HG02852 (cell line): Measurements from ENCODE around the gene GPHN.

ENCODE experiments used
- ATAC-seq: cut with Tn5 transposase; IDR thresholded peaks from one replicate; pipeline ENCODE4 v1.9.1; 2021; ENCODE audit warnings: mild to moderate bottlenecking, moderate library complexity; ENCODE audit not compliant: unreplicated experiment

GPHN gene

DNA sequence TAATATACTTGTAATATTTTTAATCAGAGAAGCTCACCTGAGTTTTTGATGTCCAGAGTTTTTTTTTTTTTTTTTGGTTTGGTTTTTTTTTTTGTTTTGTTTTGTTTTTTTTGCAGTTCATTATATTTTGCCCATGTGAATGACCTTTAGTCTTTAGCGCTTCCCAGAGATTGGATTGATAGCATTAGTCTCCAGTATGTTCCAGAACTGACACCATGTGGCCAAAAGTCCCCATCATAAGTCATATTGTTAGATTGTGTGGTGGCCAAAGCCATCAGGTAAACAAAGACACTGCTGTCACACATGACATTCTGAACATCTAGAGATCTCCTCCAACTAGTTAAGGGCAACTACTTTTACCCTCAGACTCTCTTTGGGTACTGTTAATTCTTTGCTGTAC, 408.5 kb downstream of the GPHN start:
- ATAC-seq, result no peak

DNA sequence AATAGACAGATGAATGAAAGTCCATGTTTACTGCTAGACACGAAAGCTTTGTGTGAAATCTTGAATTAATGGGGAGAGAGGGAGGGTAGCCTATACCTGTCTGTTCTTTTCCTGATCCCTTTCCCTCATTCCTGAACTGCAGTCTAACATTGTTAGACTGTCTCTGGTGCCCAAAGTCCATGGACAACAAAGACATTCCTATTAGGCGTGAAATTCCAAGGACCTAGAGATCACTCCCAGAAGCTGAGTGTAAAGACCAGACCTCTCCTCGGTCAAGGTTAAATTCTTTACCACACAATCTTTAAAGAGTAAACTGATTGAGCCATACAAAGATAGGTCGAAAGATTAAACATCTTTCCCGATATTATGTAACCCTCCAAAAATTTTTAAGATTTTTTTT, 410.6 kb downstream of the GPHN start:
- no peak for ATAC-seq

DNA sequence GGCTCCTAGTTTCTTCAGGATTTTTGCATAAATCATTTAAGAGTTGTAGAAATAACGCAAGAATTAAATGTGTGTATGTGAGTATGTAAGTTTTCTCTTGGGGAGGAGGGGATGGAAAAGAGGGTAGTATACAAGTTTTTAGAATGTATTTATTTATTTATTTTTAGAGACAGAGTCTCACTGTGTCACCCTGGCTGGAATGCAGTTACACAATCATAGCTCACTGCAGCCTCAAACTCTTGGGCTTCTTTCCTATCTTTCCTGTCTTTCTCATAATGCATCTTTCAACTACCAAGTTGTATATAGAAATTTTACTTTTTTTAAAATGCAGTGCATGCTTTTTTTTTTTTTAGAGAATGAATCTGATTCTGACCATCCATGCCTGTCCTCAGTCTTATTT, 412.2 kb downstream of the GPHN start:
- no peak for ATAC-seq

DNA sequence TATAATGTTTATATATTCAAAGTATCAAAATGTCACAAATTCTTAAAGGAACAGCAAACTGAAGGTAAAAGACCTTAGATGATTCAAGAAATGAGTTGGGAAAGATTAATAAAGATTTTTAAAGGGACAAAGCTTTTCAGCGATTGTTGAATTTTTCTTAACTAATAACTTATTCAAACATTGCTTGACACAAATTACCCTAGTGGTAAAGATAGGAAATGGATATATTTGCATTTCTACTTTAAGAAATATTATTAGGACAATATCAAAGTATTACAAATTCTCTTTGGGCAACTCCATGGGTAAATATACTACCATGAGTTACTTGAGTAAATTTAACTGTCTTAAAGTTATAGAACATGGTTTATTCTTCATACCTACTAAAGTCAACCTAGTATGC, 415.3 kb downstream of the GPHN start:
- no peak for ATAC-seq

DNA sequence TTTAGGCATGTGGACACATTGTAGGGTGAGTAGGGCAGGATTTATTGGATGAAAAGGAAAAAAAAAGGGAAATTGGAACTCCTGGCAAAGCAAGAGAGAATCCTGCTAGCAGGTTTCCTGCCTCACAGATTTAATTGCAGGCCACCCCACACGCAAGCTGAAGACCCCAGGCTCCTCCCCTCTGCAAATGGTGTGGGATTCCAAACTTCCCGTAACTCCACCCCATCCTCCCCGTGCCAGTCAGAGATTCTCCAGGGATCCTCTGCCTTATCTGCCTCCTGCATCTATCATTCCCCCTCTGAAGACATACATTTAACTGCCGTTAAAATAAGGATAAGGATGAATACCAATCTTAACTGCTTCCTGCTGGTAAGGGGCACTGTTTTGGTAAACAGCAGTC, 431.5 kb downstream of the GPHN start:
- no peak for ATAC-seq

DNA sequence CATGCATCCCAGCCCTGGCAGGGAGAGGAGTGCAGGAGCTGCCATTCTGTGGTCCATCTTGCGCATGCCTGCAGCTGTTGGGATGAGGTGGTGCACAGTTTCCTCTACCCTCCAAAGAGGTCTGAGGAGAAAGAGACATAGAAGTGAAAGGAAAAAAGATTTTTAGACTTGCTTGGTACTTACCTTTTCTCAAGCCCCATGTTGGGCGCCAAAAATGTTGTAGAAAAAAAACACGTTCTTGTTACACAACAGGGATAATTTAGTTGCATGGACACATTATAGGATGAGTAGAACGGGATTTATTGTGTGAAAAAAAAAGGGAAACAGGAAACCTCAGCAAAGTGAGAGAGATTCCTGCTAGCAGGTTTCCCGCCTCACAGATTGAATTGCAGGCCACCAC, 436.9 kb downstream of the GPHN start:
- no peak for ATAC-seq

DNA sequence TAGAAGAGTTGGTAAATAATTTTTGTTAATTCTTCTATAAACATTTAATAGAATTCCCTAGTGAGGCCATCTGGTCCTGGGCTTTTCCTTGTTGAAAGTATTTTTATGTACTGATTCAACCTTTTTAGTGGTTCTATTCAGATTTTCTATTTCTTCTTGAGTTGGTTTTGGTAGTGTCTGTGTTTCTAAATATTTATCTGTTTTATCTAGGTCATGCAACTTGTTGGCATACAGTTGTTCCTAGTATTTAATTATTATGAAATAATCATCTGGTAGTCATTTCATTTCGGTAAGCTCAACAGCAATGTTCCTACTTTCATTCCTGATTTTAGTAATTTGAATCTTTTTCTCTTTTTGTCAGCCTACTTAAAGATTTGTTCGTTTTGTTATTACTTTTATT, 447.2 kb downstream of the GPHN start:
- no peak for ATAC-seq

DNA sequence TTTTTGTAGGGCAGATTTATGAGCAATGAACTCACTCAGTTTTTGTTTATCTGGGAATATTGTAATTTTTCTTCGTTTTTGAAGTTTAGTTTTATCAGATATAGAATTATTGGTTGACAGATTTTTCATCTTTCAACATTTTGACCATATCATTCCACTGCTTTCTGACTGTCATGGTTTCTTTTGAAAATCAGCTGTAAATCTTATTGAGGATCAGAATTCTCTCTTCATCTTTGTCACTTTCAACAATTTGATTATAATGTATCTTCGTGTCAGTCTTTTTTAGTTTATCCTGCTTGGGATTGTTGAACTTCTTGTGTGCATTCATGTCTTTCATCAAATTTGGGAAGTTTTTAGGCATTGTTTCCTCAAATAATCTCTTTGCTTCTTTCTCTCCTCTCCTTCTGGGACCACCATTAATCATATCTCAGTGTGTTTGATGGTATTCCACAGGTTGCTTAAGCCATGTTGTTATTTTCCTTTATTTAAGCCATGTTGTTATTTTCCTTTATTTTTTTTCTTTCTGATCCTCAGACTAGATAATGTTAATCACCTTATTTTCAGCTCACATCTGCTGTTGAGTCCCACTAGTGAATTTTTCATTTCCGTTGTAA, 451.6 kb downstream of the GPHN start:
- no peak for ATAC-seq

DNA sequence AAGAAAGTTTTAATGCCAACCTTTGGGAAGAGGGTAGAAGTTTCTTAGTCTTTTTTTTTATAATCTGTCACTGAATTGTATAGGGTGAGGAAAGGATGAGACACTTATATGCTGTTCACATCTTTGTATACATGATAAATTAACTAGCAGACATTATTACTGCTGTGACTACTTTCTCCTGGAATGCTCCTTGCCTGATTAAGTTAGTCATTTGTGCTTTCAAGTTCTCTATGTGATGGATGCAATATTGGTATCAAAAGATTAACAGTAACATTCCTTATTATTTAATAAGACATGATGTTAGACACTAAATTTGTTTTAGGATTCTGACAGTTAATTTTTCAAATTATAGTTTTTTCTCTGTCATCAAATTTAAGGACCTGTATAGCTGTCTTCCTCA, 457.9 kb downstream of the GPHN start:
- ATAC-seq, result no peak

DNA sequence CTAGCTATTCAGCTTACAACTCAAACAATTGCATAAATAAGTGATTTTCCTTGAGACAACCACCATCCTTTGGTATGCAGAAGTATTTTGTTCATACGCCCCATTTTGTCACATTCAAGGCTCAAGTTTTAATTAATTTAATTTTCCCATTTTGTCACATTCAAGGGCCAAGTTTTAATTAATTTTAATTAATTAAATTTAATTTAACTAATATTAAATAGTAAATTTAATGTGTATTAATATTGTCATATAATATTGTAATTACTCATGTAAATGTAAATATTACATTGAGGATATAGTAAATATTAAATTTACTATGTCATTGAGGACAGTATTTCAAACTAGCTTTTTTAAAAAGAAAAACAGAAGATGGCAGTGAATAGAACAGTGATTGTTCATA, 464.5 kb downstream of the GPHN start:
- ATAC-seq, result no peak

DNA sequence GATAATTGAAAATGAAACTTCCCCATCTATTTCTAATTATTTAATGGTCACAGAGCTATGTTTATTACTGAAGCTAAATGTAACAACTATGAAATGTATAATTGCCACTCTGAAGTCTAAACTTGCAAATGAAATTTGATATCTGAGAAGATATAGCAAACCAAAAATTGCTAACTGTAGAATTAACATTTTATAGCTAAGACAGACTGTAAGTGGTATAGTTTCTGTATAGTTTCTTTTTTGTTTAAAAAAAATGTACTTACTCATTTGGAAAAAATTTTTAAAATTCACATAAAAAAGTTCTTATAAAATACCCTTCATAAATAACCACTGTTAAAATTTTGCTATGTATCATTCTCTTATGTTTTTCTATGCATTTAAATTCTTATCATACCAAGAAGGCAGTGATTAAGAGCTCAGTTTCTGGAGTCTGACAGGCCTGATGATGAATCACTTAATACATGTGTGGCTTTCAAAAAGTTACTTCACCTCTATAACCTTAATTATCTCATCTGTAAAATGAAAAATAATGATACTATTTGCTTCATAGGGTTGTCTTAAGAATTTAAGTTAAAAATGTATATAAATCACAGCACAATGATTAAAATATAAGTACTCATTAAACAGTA, 466.6 kb downstream of the GPHN start:
- no peak for ATAC-seq

DNA sequence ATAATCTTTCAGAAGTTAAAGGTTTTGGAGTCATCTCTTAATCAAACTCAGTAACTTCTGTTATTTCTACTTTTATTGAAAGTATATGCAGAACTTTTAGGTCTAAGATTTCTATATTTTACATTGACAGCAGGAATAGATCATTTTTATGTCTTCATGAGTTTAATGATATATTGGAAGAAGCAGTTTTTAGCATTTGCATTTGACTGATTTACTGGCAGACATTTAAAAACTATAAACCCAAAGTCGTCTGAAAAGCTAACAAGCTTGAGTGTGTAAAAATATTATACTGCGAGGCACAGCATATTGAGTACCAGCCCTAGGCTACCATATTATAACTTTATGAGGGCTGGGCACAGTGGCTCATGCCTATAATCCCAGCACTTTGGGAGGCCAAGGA, 467.3 kb downstream of the GPHN start:
- no peak for ATAC-seq

DNA sequence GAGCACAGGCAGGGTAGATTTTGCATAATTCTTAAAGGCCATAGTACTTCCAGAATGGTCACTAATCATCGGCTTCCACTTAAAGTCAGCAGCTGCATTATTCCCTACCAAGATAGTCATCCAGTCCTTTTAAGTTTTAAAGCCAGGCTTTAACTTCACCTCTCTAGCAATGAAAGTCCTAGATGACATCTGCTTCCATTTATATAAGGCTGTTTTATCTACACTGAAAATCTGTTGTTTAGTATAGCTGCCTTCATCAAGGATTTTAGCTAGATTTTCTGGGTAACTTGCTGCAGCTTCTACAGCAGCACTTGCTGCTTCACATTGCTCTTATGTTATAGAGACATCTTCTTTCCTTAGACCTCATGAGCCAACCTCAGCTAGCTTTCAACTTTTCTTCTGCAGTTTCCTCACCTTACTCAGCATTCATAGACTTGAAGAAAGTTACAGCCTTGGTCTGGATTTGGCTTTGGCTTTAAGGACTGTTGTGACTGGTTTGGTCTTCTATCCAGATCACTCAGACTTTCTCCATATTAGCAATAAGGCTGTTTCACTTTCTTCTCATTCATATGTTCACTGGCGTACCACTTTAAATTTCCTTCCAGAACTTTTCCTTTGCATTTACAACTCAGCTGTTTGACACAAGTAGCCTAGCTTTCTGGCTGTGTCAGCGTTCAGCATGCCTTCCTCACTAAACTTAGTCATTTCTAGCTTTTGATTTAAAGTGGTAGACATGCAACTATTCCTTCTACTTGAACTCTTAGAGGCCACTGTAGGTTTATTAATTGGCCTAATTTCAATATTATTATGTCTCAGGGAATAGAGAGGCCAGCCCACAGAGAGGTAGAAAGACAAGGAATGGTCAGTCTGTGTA, 471.4 kb downstream of the GPHN start:
- peak; percentile 82 for ATAC-seq

DNA sequence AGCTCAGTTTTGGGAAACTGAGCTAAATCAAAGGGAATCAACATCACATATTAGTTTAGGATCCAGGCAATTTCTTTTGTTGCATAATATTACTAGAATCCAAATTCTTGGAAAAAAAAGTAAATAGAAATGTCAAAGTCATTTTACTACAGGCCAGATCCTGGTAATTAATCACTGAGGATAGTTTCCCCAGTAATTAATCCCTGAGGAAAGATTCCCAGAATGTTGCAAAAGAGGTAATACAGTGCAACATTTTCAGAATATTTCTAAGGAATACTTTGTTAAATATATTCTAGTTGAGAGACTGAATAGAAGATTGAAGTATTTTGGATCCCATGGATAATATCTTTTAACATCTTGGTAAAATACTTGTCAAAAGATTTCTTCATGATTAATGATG, 474.3 kb downstream of the GPHN start:
- ATAC-seq, result no peak

DNA sequence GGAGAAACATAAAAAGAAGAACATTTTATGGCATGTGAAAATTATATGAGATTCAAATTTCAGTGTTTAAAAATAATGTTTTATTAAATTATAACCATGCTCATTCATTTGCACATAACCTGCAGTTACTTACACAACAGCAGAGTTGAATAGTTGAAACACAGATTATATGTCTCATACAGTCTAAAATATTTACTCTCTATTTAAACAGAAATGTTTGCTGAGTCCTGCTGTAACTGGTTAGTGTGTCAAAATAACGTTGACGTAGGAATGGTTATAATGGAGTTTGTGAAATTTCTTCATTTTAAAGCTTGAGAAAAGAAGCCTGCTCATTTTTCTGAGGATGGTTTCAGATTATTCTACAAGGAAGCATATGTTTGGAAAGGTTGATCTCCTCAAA, 484.8 kb downstream of the GPHN start:
- no peak for ATAC-seq

DNA sequence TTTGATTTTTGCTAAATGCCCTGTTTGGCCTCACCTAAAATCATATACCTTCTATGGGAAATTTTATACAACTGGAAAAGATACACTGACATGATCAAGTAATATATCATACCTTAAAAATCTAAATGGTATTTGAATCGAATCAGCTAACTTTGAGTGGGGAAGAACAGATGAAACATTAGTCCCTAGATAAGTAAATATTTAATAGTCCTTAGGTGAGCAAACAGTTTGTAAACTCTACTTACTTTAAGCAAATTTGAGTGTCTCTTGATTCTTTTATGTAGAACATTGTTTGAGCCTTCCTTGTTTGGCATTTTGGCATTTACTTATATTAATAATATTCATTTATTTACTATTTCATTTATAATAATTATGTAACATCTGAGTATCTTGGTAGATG, 485.6 kb downstream of the GPHN start:
- ATAC-seq, result no peak

DNA sequence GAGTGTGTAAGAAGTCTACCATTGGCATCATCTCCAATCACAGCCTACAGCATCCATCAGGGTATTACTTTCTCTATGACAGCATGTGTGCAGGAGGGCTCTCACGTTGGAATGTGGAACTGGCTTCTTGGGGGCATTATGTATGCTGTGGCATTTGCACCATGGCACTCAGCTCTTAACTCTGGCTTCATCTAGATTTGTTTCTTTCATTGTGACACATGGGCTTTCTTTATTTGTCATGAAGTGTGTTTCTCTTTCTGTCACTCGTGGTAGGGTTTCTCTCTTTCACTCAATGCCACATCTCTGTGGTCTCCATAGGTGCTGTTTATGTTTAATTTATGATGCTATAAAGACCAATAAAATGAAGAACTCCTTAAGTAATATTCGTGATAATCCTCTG, 490.1 kb downstream of the GPHN start:
- no peak for ATAC-seq

DNA sequence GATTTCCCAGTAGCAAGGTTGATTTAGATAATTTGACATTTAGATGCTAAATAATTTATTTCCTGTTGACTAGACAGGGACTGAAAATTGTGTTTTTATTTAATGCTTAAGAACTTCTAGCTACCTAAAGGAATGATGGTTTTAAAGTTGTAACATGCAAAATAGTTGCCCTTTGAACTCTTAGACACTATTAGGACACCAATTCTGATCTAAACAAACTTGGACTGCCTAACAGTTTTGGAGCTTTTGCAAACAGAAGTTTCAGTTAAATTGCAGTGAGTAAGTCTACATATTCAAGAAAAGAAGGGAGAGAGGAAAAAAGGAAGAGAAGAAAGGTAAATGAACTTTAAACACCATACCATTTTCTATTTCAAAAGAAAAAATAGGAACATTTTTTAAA, 492.0 kb downstream of the GPHN start:
- ATAC-seq, result no peak

DNA sequence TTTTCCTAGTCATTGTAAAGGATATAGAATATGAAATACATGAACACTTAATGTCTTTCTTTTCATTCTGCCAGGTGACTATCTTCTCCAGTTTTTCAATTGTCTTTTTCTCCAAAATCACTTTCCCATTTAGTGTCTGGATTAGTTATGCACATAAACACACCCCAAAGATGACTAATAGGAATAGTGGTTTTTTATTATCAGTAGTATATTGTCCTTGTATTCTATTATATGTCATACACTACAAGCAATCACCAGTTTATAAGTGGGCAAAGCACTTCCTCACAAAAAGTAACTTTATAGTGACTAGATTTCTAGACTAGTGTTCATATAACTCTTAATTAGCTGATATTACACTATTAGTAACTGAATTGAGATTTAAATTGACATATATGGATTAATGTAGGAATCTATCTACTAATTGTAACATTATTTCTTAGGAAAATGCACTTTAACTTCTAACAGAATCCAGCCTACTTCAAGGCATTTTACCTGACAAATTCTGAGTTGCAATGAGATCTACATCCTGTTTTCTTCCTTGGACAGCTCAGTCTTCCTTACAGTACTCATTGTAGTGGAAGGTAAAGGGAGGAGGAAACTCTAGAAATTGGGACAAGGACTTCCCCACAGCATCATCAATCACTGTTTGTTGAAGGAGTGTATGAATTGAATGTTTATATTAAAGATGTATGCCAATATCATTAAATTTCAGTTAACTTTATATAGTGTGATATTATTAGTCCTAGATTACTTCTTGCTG, 495.2 kb downstream of the GPHN start:
- no peak for ATAC-seq

DNA sequence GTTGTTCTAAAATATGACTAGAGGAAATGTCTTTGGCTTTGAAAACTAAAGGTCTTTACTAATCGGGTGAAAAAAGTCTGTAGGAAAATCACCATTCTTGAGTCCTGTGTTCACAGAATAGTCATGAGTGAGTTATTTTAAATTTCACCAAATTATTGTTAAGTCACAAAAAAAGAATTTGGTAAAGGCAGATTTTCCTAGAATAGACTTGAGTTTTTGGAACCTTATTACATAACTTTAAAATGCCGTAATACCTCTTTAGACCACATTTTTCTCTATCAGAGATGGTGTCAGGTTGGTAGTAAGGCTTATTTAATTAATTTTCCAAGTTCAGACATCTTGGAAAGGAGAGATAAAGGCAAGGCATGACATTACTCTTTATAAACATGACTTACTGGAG, 496.6 kb downstream of the GPHN start:
- no peak for ATAC-seq

DNA sequence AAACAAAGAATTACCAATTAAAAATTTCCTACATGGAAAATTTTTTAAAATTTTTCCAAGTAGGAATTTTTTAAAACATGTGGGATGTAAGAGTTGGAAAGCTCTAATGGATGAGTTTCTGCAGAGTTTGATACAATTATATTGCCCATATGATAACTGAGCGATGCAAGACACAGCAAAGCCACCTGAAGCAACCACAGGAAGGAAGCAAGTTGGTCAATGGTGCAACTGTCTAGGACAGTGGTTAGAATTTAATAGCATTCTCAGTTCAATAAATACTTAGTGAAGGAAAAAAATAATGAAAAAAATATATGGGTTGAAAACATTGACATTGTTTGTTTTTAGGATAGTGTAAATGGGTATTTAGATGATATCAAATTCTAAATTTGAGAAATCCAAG, 502.7 kb downstream of the GPHN start:
- no peak for ATAC-seq

DNA sequence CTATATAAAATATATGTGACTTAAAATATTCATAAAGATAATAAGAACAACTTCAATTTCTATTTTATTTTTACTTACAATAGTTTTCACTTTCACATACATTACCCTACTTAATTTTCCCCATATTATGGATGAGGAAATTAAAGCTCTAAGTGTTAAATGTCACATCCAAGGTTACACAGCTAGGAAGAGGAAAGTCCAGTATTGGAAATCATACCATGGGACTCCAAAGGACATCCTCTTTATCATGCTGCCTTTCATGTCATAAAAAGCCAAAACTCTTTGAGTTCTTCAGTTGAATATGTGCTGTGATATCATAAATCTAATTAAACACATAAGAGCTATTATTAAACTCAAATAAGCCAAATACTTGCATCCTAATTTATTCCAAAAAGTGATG, 508.9 kb downstream of the GPHN start:
- ATAC-seq, result no peak
